Metanephros (tissue), 2 donors: Measurements from ENCODE around the gene FOXRED1. TPM values are rescaled to one million over a fixed set of nuclear protein-coding genes. Genes with fewer than 3 reads are reported as not detected.

Experiments
- small RNA-seq: library from RNA; depleted of rRNA; stranded (forward); fragments of <200 nt; gene quantifications from one replicate; pipeline ENCODE3, GENCODE V24; 2014; ENCODE audit warnings: low replicate concordance
- total RNA-seq: library from RNA; depleted of rRNA; stranded (reverse); fragments of >200 nt; gene quantifications from one replicate; pipeline ENCODE4 v1.2.3, GENCODE V29; 2014

FOXRED1 gene
- total RNA-seq: 25.2 TPM

DNA sequence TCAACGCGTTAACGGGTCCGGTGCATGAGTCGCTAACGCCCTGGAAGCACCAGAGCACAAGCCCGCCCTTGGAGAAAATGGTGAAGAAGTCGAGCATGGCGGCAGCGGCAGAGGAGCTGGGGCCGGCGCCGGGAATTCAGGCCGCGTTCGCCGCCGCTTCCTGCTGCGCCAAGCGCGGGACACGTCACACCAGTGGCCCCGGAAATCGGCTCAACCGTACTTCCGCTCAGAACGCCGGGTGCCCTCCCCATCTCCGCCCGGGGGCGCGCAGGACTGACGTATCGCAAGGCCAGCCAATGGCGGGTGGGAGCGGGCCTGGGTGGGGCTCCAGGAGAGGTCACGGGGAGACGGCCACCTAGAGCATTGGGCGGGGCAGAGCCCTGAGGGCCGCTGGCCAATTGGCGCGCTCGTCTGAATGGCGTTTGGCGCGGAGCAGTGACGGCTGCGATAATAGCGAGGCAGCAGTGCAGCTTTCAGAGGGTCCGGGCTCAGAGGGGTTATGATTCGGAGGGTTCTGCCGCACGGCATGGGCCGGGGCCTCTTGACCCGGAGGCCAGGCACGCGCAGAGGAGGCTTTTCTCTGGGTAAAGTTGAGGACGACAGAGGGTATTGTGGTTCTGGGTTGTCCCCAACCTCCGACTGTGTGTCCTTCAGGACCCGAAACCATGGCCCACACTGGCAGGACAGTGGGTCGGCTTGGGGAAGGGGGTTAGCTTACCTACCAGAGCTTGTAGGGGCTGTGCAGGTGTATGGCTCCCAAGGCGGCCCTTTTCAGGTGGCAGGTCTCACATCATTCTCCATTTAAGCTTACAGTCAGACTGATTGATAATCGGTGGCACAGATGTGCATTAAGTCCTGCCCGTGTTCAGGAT, at the start of gene FOXRED1, which contains the start of gene SRPRA:
Gene FOXRED1 (plus strand): TSS at position 447 of the 872 bp plus-strand sequence. CDS start 53 bp downstream, at position 500.
Gene SRPRA (minus strand): TSS at position 188 of the 872 bp plus-strand sequence. CDS start 91 bp downstream, at position 97.

DNA sequence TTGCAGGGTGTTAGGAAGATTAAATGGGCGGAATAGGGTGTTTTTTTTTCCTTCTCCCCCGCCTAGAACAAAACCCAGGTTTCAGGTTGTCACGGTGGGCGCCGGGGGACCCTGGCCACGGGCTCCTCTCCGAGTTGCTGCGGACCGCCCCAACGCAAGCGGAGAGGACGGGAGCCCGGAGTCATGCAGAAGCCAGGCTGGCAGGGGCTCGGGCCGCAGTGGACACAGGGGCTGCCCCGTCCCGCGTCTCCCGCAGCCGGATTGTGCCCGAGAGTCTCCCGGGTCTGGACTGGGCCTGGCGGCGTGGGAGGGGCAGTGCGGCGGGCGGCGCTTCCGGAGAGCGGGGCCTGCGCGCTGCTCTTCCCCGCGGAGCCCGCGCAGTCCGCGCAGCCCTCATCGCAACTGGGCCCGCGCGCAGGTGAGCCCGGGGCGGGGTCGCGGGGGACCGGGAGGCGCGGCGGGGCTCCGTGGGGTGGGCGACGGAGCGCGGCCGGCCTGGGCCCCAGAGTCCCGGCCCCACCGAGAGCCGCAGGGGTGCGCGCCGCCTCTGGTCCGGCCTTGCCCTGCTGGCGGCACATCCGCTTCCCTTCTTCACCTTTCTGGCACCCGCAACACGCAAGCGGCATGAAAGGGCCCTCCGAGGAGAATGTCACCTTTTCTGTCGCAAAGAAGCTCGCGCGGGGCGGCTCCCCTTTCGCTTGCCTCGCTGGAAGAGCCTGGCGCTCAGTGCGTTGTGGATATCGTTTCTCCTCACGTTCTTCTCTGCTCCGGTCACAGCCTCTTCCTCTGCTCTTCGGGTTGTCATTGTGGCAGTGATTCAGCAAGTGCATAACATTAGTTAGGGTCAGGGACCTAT, 14.0 kb downstream of the FOXRED1 start, which contains the start of gene TIRAP:
Gene TIRAP (plus strand): TSS at position 358 of the 856 bp plus-strand sequence. CDS start 7,802 bp downstream, outside the sequence.

DNA sequence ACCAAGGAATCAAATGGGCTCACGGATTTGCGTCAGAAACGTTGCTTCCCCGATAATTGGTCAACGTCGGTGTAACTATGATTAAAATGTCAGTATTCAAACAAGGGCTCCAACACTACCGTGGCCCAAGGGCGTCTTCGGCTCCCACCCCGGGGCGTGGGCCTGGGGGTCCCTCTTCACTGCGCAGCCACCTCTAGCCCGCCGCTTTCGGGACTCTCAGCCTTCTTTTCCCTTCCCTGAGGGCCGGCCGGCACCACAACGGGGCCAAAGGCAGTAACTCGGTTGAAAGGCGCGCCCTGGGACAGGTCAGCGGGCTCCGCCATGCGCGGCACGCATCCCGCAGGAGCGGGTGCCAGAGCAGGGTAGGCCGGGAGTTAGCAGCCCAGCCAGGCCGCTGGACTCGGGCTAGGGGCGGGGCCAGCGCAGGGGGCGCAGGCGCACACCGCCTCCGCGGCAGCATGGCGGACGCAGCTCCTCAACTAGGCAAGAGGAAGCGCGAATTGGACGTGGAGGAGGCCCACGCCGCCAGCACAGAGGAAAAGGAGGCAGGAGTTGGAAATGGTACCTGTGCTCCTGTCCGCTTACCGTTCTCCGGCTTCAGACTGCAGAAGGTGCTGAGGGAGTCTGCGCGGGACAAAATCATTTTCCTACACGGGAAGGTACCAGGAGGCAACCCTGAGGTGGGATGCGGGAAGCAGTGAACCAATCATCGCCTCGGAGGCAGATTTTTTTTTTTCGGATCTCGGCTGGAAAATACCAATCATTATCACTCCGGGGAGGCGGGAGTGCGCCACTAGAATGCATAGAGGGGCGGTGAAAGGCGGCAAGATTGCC, 34.9 kb downstream of the FOXRED1 start, which contains the start of gene DCPS:
Gene DCPS (plus strand): TSS at position 438 of the 834 bp plus-strand sequence. CDS start 21 bp downstream, at position 459.

Small RNAs within 50 kb of the gene (small RNA-seq; reads per million reads assigned to genes)
- gene RN7SL351P: not detected

Other genes with a start within 250 kb of the FOXRED1 start
- 34.1 TPM for gene CDON, start 206.3 kb upstream of the FOXRED1 start, total RNA-seq
- gene RPUSD4, start 57.5 kb upstream of the FOXRED1 start, total RNA-seq: 32.2 TPM
- gene FAM118B, start 57.4 kb upstream of the FOXRED1 start, total RNA-seq: 14.1 TPM
- gene SRPRA, start 259 bp upstream of the FOXRED1 start, total RNA-seq: 38.0 TPM
- gene TIRAP, start 13.9 kb downstream of the FOXRED1 start, total RNA-seq: 9.0 TPM
- gene DCPS, start 34.9 kb downstream of the FOXRED1 start, total RNA-seq: 9.7 TPM
- 23.8 TPM for gene ST3GAL4, start 86.5 kb downstream of the FOXRED1 start, total RNA-seq